Muscle layer of colon (tissue), 2 donors: ENCODE results near the gene ZCWPW1.

Experiments used
- H3K27ac ChIP-seq: one replicate; pipeline ENCODE4 v1.7.0; 2013; ENCODE audit warnings: low read depth, mild to moderate bottlenecking, low read length, moderate library complexity
- H3K27me3 ChIP-seq, 2 donors: one replicate each; pipeline ENCODE4 v1.7.0; 2013; ENCODE audit warnings: low read length in 2 of 2, mild to moderate bottlenecking in 2 of 2; ENCODE audit not compliant: insufficient read depth in 2 of 2, control insufficient read depth in 1 of 2
- H3K36me3 ChIP-seq: one replicate; pipeline ENCODE4 v1.7.0; 2013; ENCODE audit warnings: mild to moderate bottlenecking, low read length; ENCODE audit not compliant: insufficient read depth
- H3K4me1 ChIP-seq: one replicate; pipeline ENCODE4 v1.7.0; 2013; ENCODE audit warnings: mild to moderate bottlenecking, low read length; ENCODE audit not compliant: insufficient read depth
- H3K4me3 ChIP-seq, 2 donors: one replicate each; pipeline ENCODE4 v1.7.0; 2013; ENCODE audit warnings: low read length in 2 of 2, low read depth in 1 of 2, mild to moderate bottlenecking in 1 of 2, moderate library complexity in 1 of 2
- H3K9ac ChIP-seq: one replicate; pipeline ENCODE4 v1.7.0; 2013; ENCODE audit warnings: low read length
- H3K9me3 ChIP-seq: one replicate; pipeline ENCODE4 v1.7.0; 2013; ENCODE audit warnings: mild to moderate bottlenecking, low read length
- donor health status: abdominal sarcoma.
- donor health status: Adenocarcinoma of cecum.

The ZCWPW1 gene

GRCh38 chr7:100435401-100436304 is 7.2 kb upstream of the ZCWPW1 start:
- Histone ChIP-seq H3K4me1 (peaks cover 32% of the 10 kb centered on the region), H3K4me3 (peak overlapping the region; percentile 47 to 84), H3K36me3 (peaks cover 37% of the 10 kb centered on the region), H3K27ac (peak overlapping the region; percentile 92), H3K27me3 (no peaks in the 10 kb centered on the region), H3K9me3 (no peaks in the 10 kb centered on the region), H3K9ac (peak overlapping the region; percentile 19)

- H3K4me1 ChIP-seq: peaks cover 35% of the 10 kb centered on the region
- peak overlapping the region; percentile 47 to 84 for H3K4me3 ChIP-seq
- peaks cover 37% of the 10 kb centered on the region for H3K36me3 ChIP-seq
- no peaks in the 10 kb centered on the region for H3K27me3 ChIP-seq
- H3K9ac ChIP-seq: peak overlapping the region; percentile 19
- no peak overlapping the region for H3K27ac ChIP-seq
- H3K9me3 ChIP-seq: no peaks in the 10 kb centered on the region
Measured at GRCh38 chr7:100434297-100435144, 6.0 kb upstream of the ZCWPW1 start.

- H3K9me3 ChIP-seq: no peaks in the 10 kb centered on the region
- no peaks in the 10 kb centered on the region for H3K27me3 ChIP-seq
- no peak overlapping the region for H3K9ac ChIP-seq
- H3K4me3 ChIP-seq: no peak overlapping the region
- H3K4me1 ChIP-seq: peaks cover 35% of the 10 kb centered on the region
- peaks cover 37% of the 10 kb centered on the region for H3K36me3 ChIP-seq
- H3K27ac ChIP-seq: no peak overlapping the region
Measured at GRCh38 chr7:100433592-100434296, 5.2 kb upstream of the ZCWPW1 start.

GRCh38 chr7:100433276-100433591 is 4.7 kb upstream of the ZCWPW1 start:
- no peak overlapping the region for H3K9ac ChIP-seq
- H3K4me1 ChIP-seq: peaks cover 35% of the 10 kb centered on the region

GRCh38 chr7:100432621-100433275 is 4.2 kb upstream of the ZCWPW1 start:
- H3K9ac ChIP-seq: no peak overlapping the region
- H3K4me3 ChIP-seq: no peak overlapping the region
- peaks cover 37% of the 10 kb centered on the region for H3K36me3 ChIP-seq
- peaks cover 40% of the 10 kb centered on the region for H3K4me1 ChIP-seq
- H3K27ac ChIP-seq: no peak overlapping the region
- no peaks in the 10 kb centered on the region for H3K9me3 ChIP-seq
- no peaks in the 10 kb centered on the region for H3K27me3 ChIP-seq

More at GRCh38 chr7:100433276-100433591, 4.7 kb upstream of the ZCWPW1 start:
- no peak overlapping the region for H3K27ac ChIP-seq
- no peaks in the 10 kb centered on the region for H3K27me3 ChIP-seq
- H3K4me3 ChIP-seq: no peak overlapping the region
- no peaks in the 10 kb centered on the region for H3K9me3 ChIP-seq
- peaks cover 37% of the 10 kb centered on the region for H3K36me3 ChIP-seq

GRCh38 chr7:100432053-100432452 is 3.5 kb upstream of the ZCWPW1 start:
- peak overlapping the region; percentile 2 for H3K27ac ChIP-seq
- no peak overlapping the region for H3K9ac ChIP-seq
- H3K4me1 ChIP-seq: peaks cover 41% of the 10 kb centered on the region
- peaks cover 37% of the 10 kb centered on the region for H3K36me3 ChIP-seq
- no peak overlapping the region for H3K4me3 ChIP-seq
- no peaks in the 10 kb centered on the region for H3K27me3 ChIP-seq
- H3K9me3 ChIP-seq: no peaks in the 10 kb centered on the region

GRCh38 chr7:100431286-100431735 is 2.8 kb upstream of the ZCWPW1 start:
- Histone ChIP-seq H3K9me3 (no peaks in the 10 kb centered on the region), H3K9ac (peak overlapping the region; percentile 61), H3K36me3 (peaks cover 37% of the 10 kb centered on the region), H3K27ac (peak overlapping the region; percentile 86), H3K27me3 (no peaks in the 10 kb centered on the region), H3K4me1 (peaks cover 41% of the 10 kb centered on the region), H3K4me3 (peak overlapping the region in 1 of 2 donors; percentile 89)

GRCh38 chr7:100430493-100431285 is 2.2 kb upstream of the ZCWPW1 start:
- Histone ChIP-seq H3K9ac (peak overlapping the region; percentile 61), H3K27me3 (no peaks in the 10 kb centered on the region), H3K4me3 (peak overlapping the region; percentile 74 to 89), H3K27ac (peak overlapping the region; percentile 86), H3K9me3 (no peaks in the 10 kb centered on the region), H3K36me3 (peaks cover 37% of the 10 kb centered on the region), H3K4me1 (peaks cover 41% of the 10 kb centered on the region)

- Histone ChIP-seq H3K9me3 (no peaks in the 10 kb centered on the region), H3K4me3 (peak within 1 kb of the TSS; percentile 79 to 89), H3K27me3 (no peaks in the 10 kb centered on the region), H3K4me1 (peaks cover 35% of the 10 kb centered on the region), H3K27ac (peak within 1 kb of the TSS; percentile 86), H3K36me3 (peaks cover 34% of the 10 kb centered on the region), H3K9ac (peak within 1 kb of the TSS; percentile 86)
Measured at GRCh38 chr7:100429637-100430492, 1.4 kb upstream of the ZCWPW1 start, which contains the start of gene MEPCE. Gene MEPCE, plus strand, starts transcription at chr7:100429831. Its CDS starts 188 bp downstream, at chr7:100430019.
